SK-N-SH (cell line): ENCODE results near the gene RAD51B. TPM values are rescaled to one million over a fixed set of nuclear protein-coding genes. Genes with fewer than 3 reads are reported as not detected.
A peak's percentile ranks its signal among the peaks of the same experiment; 100 is the strongest.

Source experiments
- CTCF ChIA-PET: fragments of 300-600, 350-600 bp; formaldehyde crosslinking; extraction: SDS; loops from one replicate; lab custom pipeline; 2021; lab: Yijun Ruan, JAX
- POLR2A ChIA-PET: fragments of 350-600 bp; sonication (Branson Sonifier 250); formaldehyde crosslinking; extraction: SDS; loops from one replicate; lab custom pipeline; 2020; ENCODE audit warnings: antibody characterized with exemption, inconsistent platforms; lab: Yijun Ruan, JAX
- DNase-seq: peaks from one replicate; pipeline ENCODE4 v3.0.0; 2012
- H2AFZ ChIP-seq: fragments of 200-600 bp; sonication (generic); 2 replicates; pipeline ENCODE4 v1.8.1; 2016; ENCODE audit warnings: antibody characterized with exemption, mild to moderate bottlenecking, low read depth
- H3F3A ChIP-seq: fragments of 200-600 bp; sonication (generic); replicated peaks from 2 replicates; pipeline ENCODE3; 2016; ENCODE audit warnings: antibody characterized with exemption, mild to moderate bottlenecking; ENCODE audit not compliant: insufficient read depth
- H3K27ac ChIP-seq, 2 experiments: fragments of 200-500 bp in 1 of 2; fragments of 200-600 bp in 1 of 2; sonication (Bioruptor generic) in 1 of 2; sonication (generic), shearing (Covaris generic) in 1 of 2; 2 replicates each; pipeline versions ENCODE4 v1.5.1 to v1.6.1; 2014 to 2016; ENCODE audit warnings: low read depth in 2 of 2, inconsistent platforms in 1 of 2, low read length in 1 of 2, mild to moderate bottlenecking in 1 of 2, mixed read lengths in 1 of 2
- H3K27me3 ChIP-seq: fragments of 200-600 bp; sonication (generic), shearing (Covaris generic); 2 replicates; pipeline ENCODE4 v1.6.1; 2016; ENCODE audit warnings: mixed run types; ENCODE audit not compliant: insufficient read depth
- H3K36me3 ChIP-seq, 2 experiments: fragments of 200-500 bp in 1 of 2; fragments of 200-600 bp in 1 of 2; sonication (Bioruptor generic) in 1 of 2; sonication (generic) in 1 of 2; replicated peaks in 1 of 2; 2 replicates each; pipeline versions ENCODE3 to v1.5.1; 2014 to 2016; ENCODE audit warnings: low read length in 1 of 2, mild to moderate bottlenecking in 1 of 2; ENCODE audit not compliant: insufficient read depth in 2 of 2, control insufficient read depth in 1 of 2
- H3K4me1 ChIP-seq, 2 experiments: fragments of 200-500 bp in 1 of 2; fragments of 200-600 bp in 1 of 2; sonication (Bioruptor generic) in 1 of 2; sonication (generic), shearing (Covaris generic) in 1 of 2; 2 replicates each; pipeline versions ENCODE4 v1.5.1 to v1.6.1; 2014 to 2016; ENCODE audit warnings: low read depth in 1 of 2, low read length in 1 of 2, mixed run types in 1 of 2; ENCODE audit not compliant: insufficient read depth in 2 of 2, control insufficient read depth in 1 of 2
- H3K4me2 ChIP-seq: fragments of 200-600 bp; sonication (generic), shearing (Covaris generic); 2 replicates; pipeline ENCODE4 v1.6.1; 2017; ENCODE audit warnings: mixed run types
- H3K4me3 ChIP-seq, 2 experiments: fragments of 200-500 bp in 1 of 2; fragments of 200-600 bp in 1 of 2; sonication (Bioruptor generic) in 1 of 2; sonication (generic), shearing (Covaris generic) in 1 of 2; 2 replicates each; pipeline versions ENCODE4 v1.5.1 to v1.8.1; 2014 to 2016; ENCODE audit warnings: low read depth in 2 of 2, inconsistent platforms in 1 of 2, low read length in 1 of 2, mild to moderate bottlenecking in 1 of 2, mixed read lengths in 1 of 2, moderate library complexity in 1 of 2
- H3K79me2 ChIP-seq: fragments of 200-600 bp; sonication (generic); 2 replicates; pipeline ENCODE4 v1.8.1; 2017; ENCODE audit warnings: mild to moderate bottlenecking; ENCODE audit not compliant: insufficient read depth
- H3K9ac ChIP-seq: fragments of 200-600 bp; sonication (generic); 2 replicates; pipeline ENCODE4 v1.6.1; 2017; ENCODE audit warnings: mixed run types
- H3K9me2 ChIP-seq: fragments of 200-600 bp; sonication (generic); 2 replicates; pipeline ENCODE4 v1.6.1; 2017; ENCODE audit warnings: mixed run types
- H3K9me3 ChIP-seq: fragments of 200-600 bp; sonication (generic); 2 replicates; pipeline ENCODE4 v1.6.1; 2017; ENCODE audit warnings: mixed run types, mild to moderate bottlenecking, moderate library complexity
- H4K20me1 ChIP-seq: fragments of 200-600 bp; sonication (generic); 2 replicates; pipeline ENCODE4 v1.6.1; 2017; ENCODE audit warnings: mild to moderate bottlenecking, mixed run types; ENCODE audit not compliant: insufficient read depth
- CHD2 ChIP-seq: fragments of 150-350 bp; IDR thresholded peaks from 2 replicates; pipeline ENCODE4 v1.6.1; 2018; ENCODE audit warnings: low read length; ENCODE audit not compliant: partially characterized antibody
- EP300 ChIP-seq, 2 experiments: IDR thresholded peaks; 2 replicates each; pipeline versions ENCODE4 v1.4.0 to v1.6.1; 2012; ENCODE audit warnings: borderline replicate concordance in 1 of 2, low read depth in 1 of 2, low read length in 1 of 2
- EZH2phosphoT487 ChIP-seq: fragments of 200-600 bp; sonication (generic); IDR thresholded peaks from 2 replicates; pipeline ENCODE4 v1.6.1; 2017; ENCODE audit warnings: low read depth, mixed run types, mild to moderate bottlenecking, antibody characterized with exemption, moderate library complexity, borderline replicate concordance
- FOSL2 ChIP-seq: IDR thresholded peaks from 2 replicates; pipeline ENCODE4 v1.4.0; 2012; ENCODE audit warnings: low read depth, mild to moderate bottlenecking, moderate library complexity, borderline replicate concordance
- FOXJ3 ChIP-seq: sonication (generic); formaldehyde crosslinking; IDR thresholded peaks from 2 replicates; pipeline ENCODE4 v1.5.1; 2020; ENCODE audit warnings: mild to moderate bottlenecking, missing genetic modification reagents
- GABPA ChIP-seq: IDR thresholded peaks from 2 replicates; pipeline ENCODE4 v1.4.0; 2012; ENCODE audit warnings: low read depth, mild to moderate bottlenecking
- IRF3 ChIP-seq: fragments of 150-350 bp; IDR thresholded peaks from 2 replicates; pipeline ENCODE4 v1.6.1; 2016; ENCODE audit warnings: mild to moderate bottlenecking, low read depth, low read length
- MXI1 ChIP-seq: IDR thresholded peaks from 2 replicates; pipeline ENCODE4 v1.6.1; 2012; ENCODE audit warnings: mild to moderate bottlenecking, low read depth, low read length, improper control_type of control experiment
- NRF1 ChIP-seq: IDR thresholded peaks from 2 replicates; pipeline ENCODE4 v1.6.1; 2012; ENCODE audit warnings: low read depth, mild to moderate bottlenecking, low read length
- PBX3 ChIP-seq: IDR thresholded peaks from 2 replicates; pipeline ENCODE4; 2012
- POLR2AphosphoS5 ChIP-seq: IDR thresholded peaks from 2 replicates; pipeline ENCODE4 v1.6.1; 2012; ENCODE audit warnings: low read depth, low read length
- RAD21 ChIP-seq: IDR thresholded peaks from 2 replicates; pipeline ENCODE4 v1.6.1; 2012; ENCODE audit warnings: mild to moderate bottlenecking, low read length
- RCOR1 ChIP-seq: fragments of 150-350 bp; IDR thresholded peaks from 2 replicates; pipeline ENCODE4 v1.6.1; 2017; ENCODE audit warnings: antibody characterized with exemption, low read length
- REST ChIP-seq: IDR thresholded peaks from 2 replicates; pipeline ENCODE4 v1.6.1; 2012; ENCODE audit warnings: mild to moderate bottlenecking, low read depth, low read length, moderate library complexity
- SIN3A ChIP-seq: IDR thresholded peaks from 2 replicates; pipeline ENCODE4 v1.6.1; 2012; ENCODE audit warnings: low read depth, mild to moderate bottlenecking, low read length, moderate library complexity, borderline replicate concordance
- TAF1 ChIP-seq: IDR thresholded peaks from 2 replicates; pipeline ENCODE4 v1.6.1; 2012; ENCODE audit warnings: low read depth, mild to moderate bottlenecking, low read length, moderate library complexity, borderline replicate concordance
- USF2 ChIP-seq: fragments of 150-350 bp; IDR thresholded peaks from 2 replicates; pipeline ENCODE4 v1.6.1; 2017; ENCODE audit warnings: antibody characterized with exemption, low read length, low read depth, borderline replicate concordance
- YY1 ChIP-seq: IDR thresholded peaks from 2 replicates; pipeline ENCODE4 v1.4.0; 2012; ENCODE audit warnings: low read depth, mild to moderate bottlenecking
- WGBS: methylation state at CpG from one replicate; pipeline ENCODE4 v1.1.6; 2017; ENCODE audit warnings: low lambda C conversion rate; 5-methylcytosine and 5-hydroxymethylcytosine counted together
- polyA plus RNA-seq, 3 experiments: library from polyadenylated mRNA; depleted of rRNA; stranded (reverse); fragments of >200 nt; gene quantifications; 2 replicates each; pipeline ENCODE4 v1.2.3, GENCODE V29; 2012

The RAD51B gene
- polyA plus RNA-seq, 1 of the 3 experiments (the other 2 are of a cell fraction): 6.0 TPM

DNA sequence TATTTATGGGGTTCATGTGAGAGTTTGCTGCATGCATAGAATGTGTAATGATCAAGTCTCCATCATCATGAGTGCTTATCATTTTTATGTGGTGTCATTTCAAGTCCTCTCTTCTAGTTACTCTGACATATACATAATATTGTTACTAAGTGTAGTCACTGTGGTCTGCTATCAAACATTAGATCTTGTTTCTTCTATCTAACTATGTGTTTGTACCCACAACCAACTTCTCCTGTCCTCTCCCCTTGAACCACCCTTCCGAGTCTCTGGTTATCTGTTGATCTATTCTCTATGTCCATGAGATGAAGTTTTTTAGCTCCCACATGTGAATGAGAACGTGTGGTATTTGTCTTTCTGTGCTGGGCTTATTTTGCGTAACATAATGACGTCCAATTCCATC is 107.7 kb downstream of the RAD51B start:
- 84% methylated on average over 4 of the region's 4 CpGs for WGBS
- TF ChIP-seq POLR2AphosphoS5 (no peak), USF2 (no peak), EP300 (IDR thresholded peaks at IDR 0.05; ENCODE audit: borderline replicate concordance in 1 of 2, low read depth in 1 of 2, low read length in 1 of 2) (no peak), REST (no peak), NRF1 (no peak), PBX3 (no peak), SIN3A (no peak), YY1 (no peak), EZH2phosphoT487 (no peak), GABPA (no peak), IRF3 (no peak), FOXJ3 (CRISPR knock-in tag) (no peak), FOSL2 (no peak), TAF1 (no peak), RAD21 (no peak), RCOR1 (no peak), MXI1 (no peak), CHD2 (no peak)
- Histone ChIP-seq H3K9me2 (no peaks in the 10 kb centered on the region), H3F3A (peaks cover 4% of the 10 kb centered on the region), H3K4me2 (no peak overlapping the region), H3K4me3 (no peak overlapping the region), H2AFZ (no peak overlapping the region), H3K9me3 (no peaks in the 10 kb centered on the region; the same call in 1 of the 2 replicates), H3K4me1 (no peaks in the 10 kb centered on the region), H4K20me1 (no peaks in the 10 kb centered on the region), H3K27me3 (no peaks in the 10 kb centered on the region), H3K79me2 (no peaks in the 10 kb centered on the region), H3K36me3 (no peaks in the 10 kb centered on the region), H3K9ac (no peak overlapping the region), H3K27ac (peak overlapping the region in 1 of 2 experiments; percentile 29; a peak in 1 of 4 replicates)
- no peak for DNase-seq
- ChIA-PET POLR2A (no interaction called here), CTCF (interaction anchor here (1.7 kb wide), 1 partner anchor 16 kb away, joined by 4 read pairs; no protein-coding TSS in a partner anchor)
